Measurements from ENCODE around the gene SLC5A10. TPM values are rescaled to one million over a fixed set of nuclear protein-coding genes. Genes with fewer than 3 reads are reported as not detected.
A peak's percentile ranks its signal among the peaks of the same experiment; 100 is the strongest.
"Not testable (repeated sequence)": the region's sequence is repeated elsewhere in the genome, so short reads cannot be mapped to it uniquely, and the experiment has no call there.

The SLC5A10 gene
- total RNA-seq = not detected in 2 replicates

GRCh38 chr17:18951941-18952842 lies at the start of gene SLC5A10:
Gene SLC5A10 (plus strand): TSS chr17:18952165. CDS start chr17:18952206, 41 bp downstream.
- H3K4me3 Mint-ChIP-seq (ENCODE audit: low read depth) = no peak within 1 kb of the TSS
- H3K9me3 Mint-ChIP-seq = no peaks in the 10 kb centered on the region
- intact Hi-C loops (cut with micrococcal nuclease) = no loop called here
- no peak within 1 kb of the TSS for H3K27ac Mint-ChIP-seq
- peaks cover 11% of the 10 kb centered on the region for H3K4me1 Mint-ChIP-seq (ENCODE audit: low read depth)
- H3K36me3 Mint-ChIP-seq (ENCODE audit: low read depth) = no peaks in the 10 kb centered on the region
- no peak for DNase-seq (ENCODE audit: low spot score)
- H3K27me3 Mint-ChIP-seq (ENCODE audit: low read depth) = peaks cover 10% of the 10 kb centered on the region

GRCh38 chr17:18904482-18904881 lies 47.5 kb upstream of the SLC5A10 start:
- no peaks in the 10 kb centered on the region for H3K9me3 Mint-ChIP-seq
- DNase-seq (ENCODE audit: low spot score) = no peak
- H3K36me3 Mint-ChIP-seq (ENCODE audit: low read depth) = peaks cover 78% of the 10 kb centered on the region
- no peaks in the 10 kb centered on the region for H3K27me3 Mint-ChIP-seq (ENCODE audit: low read depth)
- H3K4me1 Mint-ChIP-seq (ENCODE audit: low read depth) = peaks cover 33% of the 10 kb centered on the region
- H3K4me3 Mint-ChIP-seq (ENCODE audit: low read depth) = no peak overlapping the region
- intact Hi-C loops (cut with micrococcal nuclease) = loop anchor here (5.0 kb wide), 1 partner anchor 58 kb away; no protein-coding TSS in a partner anchor
- H3K27ac Mint-ChIP-seq = no peak overlapping the region

GRCh38 chr17:18905226-18905625 lies 46.7 kb upstream of the SLC5A10 start:
- Mint-ChIP-seq H3K9me3 (no peaks in the 10 kb centered on the region), H3K36me3 (ENCODE audit: low read depth) (peaks cover 80% of the 10 kb centered on the region), H3K27ac (no peak overlapping the region), H3K27me3 (ENCODE audit: low read depth) (no peaks in the 10 kb centered on the region), H3K4me1 (ENCODE audit: low read depth) (peaks cover 31% of the 10 kb centered on the region), H3K4me3 (ENCODE audit: low read depth) (no peak overlapping the region)
- no peak for DNase-seq (ENCODE audit: low spot score)
- intact Hi-C loops (cut with micrococcal nuclease) = no loop called here

- H3K4me3 Mint-ChIP-seq (ENCODE audit: low read depth) = no peak overlapping the region
- no peak overlapping the region for H3K27ac Mint-ChIP-seq
- intact Hi-C loops (cut with micrococcal nuclease) = no loop called here
- H3K36me3 Mint-ChIP-seq (ENCODE audit: low read depth) = peaks cover 77% of the 10 kb centered on the region
- H3K4me1 Mint-ChIP-seq (ENCODE audit: low read depth) = peaks cover 2% of the 10 kb centered on the region
- no peaks in the 10 kb centered on the region for H3K9me3 Mint-ChIP-seq
- H3K27me3 Mint-ChIP-seq (ENCODE audit: low read depth) = no peaks in the 10 kb centered on the region
- no peak for DNase-seq (ENCODE audit: low spot score)
These were observed 41.6 kb upstream of the SLC5A10 start for GRCh38 chr17:18910326-18910725.

GRCh38 chr17:18910881-18911280 lies 41.1 kb upstream of the SLC5A10 start:
- DNase-seq (ENCODE audit: low spot score) = no peak
- Mint-ChIP-seq H3K36me3 (ENCODE audit: low read depth) (peaks cover 78% of the 10 kb centered on the region), H3K27me3 (ENCODE audit: low read depth) (no peaks in the 10 kb centered on the region), H3K4me1 (ENCODE audit: low read depth) (peaks cover 2% of the 10 kb centered on the region), H3K4me3 (ENCODE audit: low read depth) (no peak overlapping the region), H3K9me3 (no peaks in the 10 kb centered on the region), H3K27ac (no peak overlapping the region)
- intact Hi-C loops (cut with micrococcal nuclease) = no loop called here

GRCh38 chr17:18916816-18917500 lies 35.0 kb upstream of the SLC5A10 start:
- peaks cover 68% of the 10 kb centered on the region for H3K36me3 Mint-ChIP-seq (ENCODE audit: low read depth)
- intact Hi-C loops (cut with micrococcal nuclease) = no loop called here
- peaks cover 40% of the 10 kb centered on the region for H3K4me1 Mint-ChIP-seq (ENCODE audit: low read depth)
- DNase-seq (ENCODE audit: low spot score) = no peak
- peak overlapping the region; percentile 42 for H3K27ac Mint-ChIP-seq
- H3K27me3 Mint-ChIP-seq (ENCODE audit: low read depth) = no peaks in the 10 kb centered on the region
- no peaks in the 10 kb centered on the region for H3K9me3 Mint-ChIP-seq
- H3K4me3 Mint-ChIP-seq (ENCODE audit: low read depth) = no peak overlapping the region

- Mint-ChIP-seq H3K4me1 (ENCODE audit: low read depth) (peaks cover 43% of the 10 kb centered on the region), H3K27me3 (ENCODE audit: low read depth) (no peaks in the 10 kb centered on the region), H3K36me3 (ENCODE audit: low read depth) (peaks cover 66% of the 10 kb centered on the region), H3K27ac (no peak overlapping the region), H3K4me3 (ENCODE audit: low read depth) (no peak overlapping the region), H3K9me3 (no peaks in the 10 kb centered on the region)
- intact Hi-C loops (cut with micrococcal nuclease) = no loop called here
- no peak for DNase-seq (ENCODE audit: low spot score)
These were observed 34.4 kb upstream of the SLC5A10 start for GRCh38 chr17:18917506-18918032.

- H3K27me3 Mint-ChIP-seq (ENCODE audit: low read depth) = no peaks in the 10 kb centered on the region
- DNase-seq (ENCODE audit: low spot score) = no peak
- no peaks in the 10 kb centered on the region for H3K9me3 Mint-ChIP-seq
- intact Hi-C loops (cut with micrococcal nuclease) = no loop called here
- peaks cover 52% of the 10 kb centered on the region for H3K36me3 Mint-ChIP-seq (ENCODE audit: low read depth)
- H3K4me1 Mint-ChIP-seq (ENCODE audit: low read depth) = peaks cover 48% of the 10 kb centered on the region
- H3K4me3 Mint-ChIP-seq (ENCODE audit: low read depth) = no peak overlapping the region
- peak overlapping the region; percentile 67 for H3K27ac Mint-ChIP-seq
These were observed 32.0 kb upstream of the SLC5A10 start for GRCh38 chr17:18919963-18920362.

GRCh38 chr17:18920911-18921441 lies 31.0 kb upstream of the SLC5A10 start:
- intact Hi-C loops (cut with micrococcal nuclease) = loop anchor here (1.0 kb wide), 1 partner anchor 61 kb away; no protein-coding TSS in a partner anchor
- H3K4me3 Mint-ChIP-seq (ENCODE audit: low read depth) = peak overlapping the region; percentile 20
- H3K9me3 Mint-ChIP-seq = no peaks in the 10 kb centered on the region
- DNase-seq (ENCODE audit: low spot score) = no peak
- H3K27ac Mint-ChIP-seq = peak overlapping the region; percentile 89
- H3K27me3 Mint-ChIP-seq (ENCODE audit: low read depth) = no peaks in the 10 kb centered on the region
- H3K36me3 Mint-ChIP-seq (ENCODE audit: low read depth) = peaks cover 51% of the 10 kb centered on the region
- peaks cover 55% of the 10 kb centered on the region for H3K4me1 Mint-ChIP-seq (ENCODE audit: low read depth)

GRCh38 chr17:18921485-18921884 lies 30.5 kb upstream of the SLC5A10 start:
- H3K4me3 Mint-ChIP-seq (ENCODE audit: low read depth) = peak overlapping the region; percentile 20
- H3K9me3 Mint-ChIP-seq = no peaks in the 10 kb centered on the region
- DNase-seq (ENCODE audit: low spot score) = no peak
- intact Hi-C loops (cut with micrococcal nuclease) = loop anchor here (1.0 kb wide), 1 partner anchor 61 kb away; no protein-coding TSS in a partner anchor
- no peaks in the 10 kb centered on the region for H3K27me3 Mint-ChIP-seq (ENCODE audit: low read depth)
- H3K36me3 Mint-ChIP-seq (ENCODE audit: low read depth) = peaks cover 47% of the 10 kb centered on the region
- peaks cover 55% of the 10 kb centered on the region for H3K4me1 Mint-ChIP-seq (ENCODE audit: low read depth)
- H3K27ac Mint-ChIP-seq = peak overlapping the region; percentile 89

- peaks cover 46% of the 10 kb centered on the region for H3K36me3 Mint-ChIP-seq (ENCODE audit: low read depth)
- intact Hi-C loops (cut with micrococcal nuclease) = loop anchor here (1.0 kb wide), 2 partner anchors 22 to 62 kb away; no protein-coding TSS in a partner anchor
- DNase-seq (ENCODE audit: low spot score) = no peak
These were observed 30.0 kb upstream of the SLC5A10 start for GRCh38 chr17:18921912-18922451.

GRCh38 chr17:18922596-18922995 lies 29.4 kb upstream of the SLC5A10 start:
- H3K4me1 Mint-ChIP-seq (ENCODE audit: low read depth) = peaks cover 52% of the 10 kb centered on the region
- H3K4me3 Mint-ChIP-seq (ENCODE audit: low read depth); DNase-seq (ENCODE audit: low spot score); H3K27me3 Mint-ChIP-seq (ENCODE audit: low read depth); H3K9me3 Mint-ChIP-seq: not testable (repeated sequence)
- H3K36me3 Mint-ChIP-seq (ENCODE audit: low read depth) = peaks cover 47% of the 10 kb centered on the region
- H3K27ac Mint-ChIP-seq = peak overlapping the region; percentile 89
- intact Hi-C loops (cut with micrococcal nuclease) = loop anchor here (1.0 kb wide), 1 partner anchor 22 kb away; no protein-coding TSS in a partner anchor

More at GRCh38 chr17:18921912-18922451, 30.0 kb upstream of the SLC5A10 start:
- H3K4me1 Mint-ChIP-seq (ENCODE audit: low read depth) = peaks cover 54% of the 10 kb centered on the region
- H3K27ac Mint-ChIP-seq = peak overlapping the region; percentile 89
- no peaks in the 10 kb centered on the region for H3K27me3 Mint-ChIP-seq (ENCODE audit: low read depth)
- H3K4me3 Mint-ChIP-seq (ENCODE audit: low read depth) = peak overlapping the region; percentile 63
- no peaks in the 10 kb centered on the region for H3K9me3 Mint-ChIP-seq
